IMR-90 (cell line): ENCODE data around the gene ZMAT5. TPM values are rescaled to one million over a fixed set of nuclear protein-coding genes. Genes with fewer than 3 reads are reported as not detected.

Source experiments
- ATAC-seq: fragments of 200-7000 bp; cut with Tn5 transposase; 2 replicates; pipeline ENCODE4 v1.9.1; 2020; ENCODE audit warnings: low read depth, mild to moderate bottlenecking, moderate library complexity
- BruUV-seq: library from RNA; stranded (reverse); fragments of 400-500 nt; replicated peaks from 2 replicates; lab custom pipeline; 2021; lab: Mats Ljungman, UMichigan
- CTCF ChIA-PET: fragments of 300-600 bp; formaldehyde crosslinking; extraction: SDS; loops from one replicate; lab custom pipeline; 2021; ENCODE audit warnings: antibody characterized with exemption; lab: Yijun Ruan, JAX
- POLR2A ChIA-PET: fragments of 300-600 bp; sonication (Branson Sonifier 250); formaldehyde crosslinking; loops from one replicate; lab custom pipeline; 2022; ENCODE audit warnings: antibody characterized with exemption; ENCODE audit not compliant: unreplicated experiment; lab: Charles Lee
- DNase-seq: peaks from one replicate; pipeline ENCODE4 v3.0.0; 2013
- H2AFZ ChIP-seq: replicated peaks from 2 replicates; pipeline ENCODE3; 2013; ENCODE audit warnings: low read length, mild to moderate bottlenecking; ENCODE audit not compliant: poor library complexity
- H2AK5ac ChIP-seq: 2 replicates; pipeline ENCODE4 v1.6.1; 2013; ENCODE audit warnings: low read depth, low read length, inconsistent platforms
- H2AK9ac ChIP-seq: replicated peaks from 2 replicates; pipeline ENCODE3; 2013; ENCODE audit warnings: mild to moderate bottlenecking, low read depth, low read length, moderate library complexity; ENCODE audit not compliant: poor library complexity
- H2BK120ac ChIP-seq: 2 replicates; pipeline ENCODE4 v1.6.1; 2013; ENCODE audit warnings: low read depth, low read length, inconsistent platforms
- H2BK15ac ChIP-seq: 3 replicates; pipeline ENCODE4 v1.6.1; 2013; ENCODE audit warnings: low read depth, low read length, inconsistent platforms
- H2BK20ac ChIP-seq: 2 replicates; pipeline ENCODE4 v1.6.1; 2013; ENCODE audit warnings: low read depth, mild to moderate bottlenecking, inconsistent platforms, low read length, moderate library complexity
- H2BK5ac ChIP-seq: 2 replicates; pipeline ENCODE4 v1.6.1; 2013; ENCODE audit warnings: mild to moderate bottlenecking, low read depth, low read length, inconsistent platforms; ENCODE audit not compliant: poor library complexity, severe bottlenecking
- H3K14ac ChIP-seq: replicated peaks from 2 replicates; pipeline ENCODE4 v1.6.1; 2013; ENCODE audit warnings: low read depth, low read length, inconsistent platforms
- H3K18ac ChIP-seq: 2 replicates; pipeline ENCODE4 v1.6.1; 2013; ENCODE audit warnings: low read depth, low read length, control low read depth
- H3K23ac ChIP-seq: 2 replicates; pipeline ENCODE4 v1.6.1; 2013; ENCODE audit warnings: low read depth, low read length, inconsistent platforms
- H3K27ac ChIP-seq: 2 replicates; pipeline ENCODE4 v1.5.1; 2013; ENCODE audit warnings: mild to moderate bottlenecking, control low read depth, low read length; ENCODE audit not compliant: insufficient read depth
- H3K27me3 ChIP-seq: 2 replicates; pipeline ENCODE4 v1.6.1; 2013; ENCODE audit warnings: low read length; ENCODE audit not compliant: control insufficient read depth, insufficient read depth
- H3K36me3 ChIP-seq: 2 replicates; pipeline ENCODE4 v1.6.1; 2013; ENCODE audit warnings: low read length, mixed read lengths; ENCODE audit not compliant: control insufficient read depth, insufficient read depth
- H3K4ac ChIP-seq: 2 replicates; pipeline ENCODE4 v1.6.1; 2013; ENCODE audit warnings: low read depth, low read length, inconsistent platforms
- H3K4me1 ChIP-seq: 2 replicates; pipeline ENCODE4 v1.6.1; 2013; ENCODE audit warnings: low read length, mixed read lengths; ENCODE audit not compliant: control insufficient read depth, insufficient read depth
- H3K4me2 ChIP-seq: 2 replicates; pipeline ENCODE4 v1.6.1; 2013; ENCODE audit warnings: low read depth, mild to moderate bottlenecking, control low read depth, low read length, moderate library complexity
- H3K4me3 ChIP-seq: 2 replicates; pipeline ENCODE4 v1.5.1; 2013; ENCODE audit warnings: low read depth, mild to moderate bottlenecking, control low read depth, low read length, moderate library complexity; ENCODE audit not compliant: insufficient read depth
- H3K56ac ChIP-seq: 2 replicates; pipeline ENCODE4 v1.6.1; 2013; ENCODE audit warnings: low read length, inconsistent platforms; ENCODE audit not compliant: insufficient read depth; ENCODE audit errors: extremely low read depth
- H3K79me1 ChIP-seq, 2 experiments: 2 replicates each; pipeline ENCODE4 v1.6.1; 2013; ENCODE audit warnings: low read length in 2 of 2, inconsistent platforms in 1 of 2, low read depth in 1 of 2
- H3K9ac ChIP-seq: 2 replicates; pipeline ENCODE4 v1.6.1; 2013; ENCODE audit warnings: low read depth, low read length, control low read depth
- H3K9me1 ChIP-seq: 2 replicates; pipeline ENCODE4 v1.6.1; 2013; ENCODE audit warnings: low read length, inconsistent platforms; ENCODE audit not compliant: insufficient read depth
- H3K9me3 ChIP-seq: 2 replicates; pipeline ENCODE4 v1.6.1; 2013; ENCODE audit warnings: low read length; ENCODE audit not compliant: control insufficient read depth, insufficient read depth
- H4K20me1 ChIP-seq: 2 replicates; pipeline ENCODE4 v1.6.1; 2013; ENCODE audit warnings: low read length, inconsistent platforms; ENCODE audit not compliant: insufficient read depth
- H4K5ac ChIP-seq: 2 replicates; pipeline ENCODE4 v1.6.1; 2013; ENCODE audit warnings: mild to moderate bottlenecking, low read depth, low read length, control low read depth
- H4K8ac ChIP-seq, 2 experiments: 2 replicates each; pipeline ENCODE4 v1.6.1; 2013; ENCODE audit warnings: low read depth in 2 of 2, low read length in 2 of 2, control low read depth in 1 of 2, inconsistent platforms in 1 of 2
- H4K91ac ChIP-seq: 2 replicates; pipeline ENCODE4 v1.6.1; 2013; ENCODE audit warnings: low read depth, low read length, inconsistent platforms; ENCODE audit not compliant: insufficient read depth
- CEBPB ChIP-seq: IDR thresholded peaks from 2 replicates; pipeline ENCODE4 v1.6.1; 2012; ENCODE audit warnings: low read depth, low read length, improper control_type of control experiment
- CHD1 ChIP-seq: IDR thresholded peaks from 2 replicates; pipeline ENCODE4 v1.6.1; 2012; ENCODE audit warnings: low read depth, low read length, improper control_type of control experiment
- MAZ ChIP-seq: IDR thresholded peaks from 2 replicates; pipeline ENCODE4 v1.6.1; 2012; ENCODE audit warnings: low read depth, mild to moderate bottlenecking, low read length, improper control_type of control experiment, moderate library complexity, borderline replicate concordance
- MXI1 ChIP-seq: IDR thresholded peaks from 2 replicates; pipeline ENCODE4 v1.6.1; 2012; ENCODE audit warnings: low read depth, mild to moderate bottlenecking, low read length, moderate library complexity, borderline replicate concordance
- NFE2L2 ChIP-seq: fragments of 150-350 bp; IDR thresholded peaks from 2 replicates; pipeline ENCODE4 v1.6.1; 2016; ENCODE audit warnings: low read depth, mild to moderate bottlenecking, low read length
- RCOR1 ChIP-seq: IDR thresholded peaks from 2 replicates; pipeline ENCODE4 v1.6.1; 2012; ENCODE audit warnings: mild to moderate bottlenecking, low read length, improper control_type of control experiment; ENCODE audit not compliant: insufficient replicate concordance
- WGBS, 2 experiments: methylation state at CpG; one replicate each; pipeline versions ENCODE4 v1.1.5 to v1.1.7; 2013; ENCODE audit warnings: missing lambda C conversion rate in 2 of 2; ENCODE audit not compliant: insufficient read length in 1 of 2; ENCODE audit errors: extremely low coverage in 2 of 2; 5-methylcytosine and 5-hydroxymethylcytosine counted together
- dilution Hi-C: fragments of 300-500 bp; cut with HindIII; formaldehyde crosslinking; loops from one replicate; pipeline ENCODE4 v1.14.3; 2018; ENCODE audit warnings: low sequenced_read_pairs; ENCODE audit not compliant: unreplicated experiment
- in situ Hi-C: fragments of 300-500 bp; cut with MboI; formaldehyde crosslinking; loops from 3 replicates; pipeline ENCODE4 v1.14.3; 2019; ENCODE audit warnings: low sequenced_read_pairs, inconsistent platforms, mixed read lengths
- intact Hi-C: fragments of 100-400 bp; cut with micrococcal nuclease; formaldehyde crosslinking; loops from 2 replicates; pipeline ENCODE4 v1.10.0; 2022
- polyA plus RNA-seq, 3 experiments: library from polyadenylated mRNA; depleted of rRNA; stranded (reverse); fragments of >200 nt; gene quantifications; 2 replicates each; pipeline ENCODE4 v1.2.3, GENCODE V29; 2012; ENCODE audit warnings: low replicate concordance in 1 of 3
- total RNA-seq: library from RNA; depleted of rRNA; stranded (reverse); fragments of >200 nt; gene quantifications from 2 replicates; pipeline ENCODE4 v1.2.3, GENCODE V29; 2012
- TF ChIP-seq, protein P1 (sequence below): fragments of 150-350 bp; IDR thresholded peaks from 2 replicates; pipeline ENCODE4 v1.6.1; 2017; ENCODE audit warnings: mild to moderate bottlenecking, antibody characterized with exemption, low read length, low read depth
- TF ChIP-seq, protein P2 (sequence below): conservative IDR thresholded peaks from 2 replicates; pipeline ENCODE4 v1.5.1; 2012; ENCODE audit warnings: mild to moderate bottlenecking, low read depth, low read length, improper control_type of control experiment

The ZMAT5 gene
- total and polyA plus RNA-seq, 2 of the 4 experiments (the other 2 are of a cell fraction), result 21.7 to 31.8 TPM

DNA sequence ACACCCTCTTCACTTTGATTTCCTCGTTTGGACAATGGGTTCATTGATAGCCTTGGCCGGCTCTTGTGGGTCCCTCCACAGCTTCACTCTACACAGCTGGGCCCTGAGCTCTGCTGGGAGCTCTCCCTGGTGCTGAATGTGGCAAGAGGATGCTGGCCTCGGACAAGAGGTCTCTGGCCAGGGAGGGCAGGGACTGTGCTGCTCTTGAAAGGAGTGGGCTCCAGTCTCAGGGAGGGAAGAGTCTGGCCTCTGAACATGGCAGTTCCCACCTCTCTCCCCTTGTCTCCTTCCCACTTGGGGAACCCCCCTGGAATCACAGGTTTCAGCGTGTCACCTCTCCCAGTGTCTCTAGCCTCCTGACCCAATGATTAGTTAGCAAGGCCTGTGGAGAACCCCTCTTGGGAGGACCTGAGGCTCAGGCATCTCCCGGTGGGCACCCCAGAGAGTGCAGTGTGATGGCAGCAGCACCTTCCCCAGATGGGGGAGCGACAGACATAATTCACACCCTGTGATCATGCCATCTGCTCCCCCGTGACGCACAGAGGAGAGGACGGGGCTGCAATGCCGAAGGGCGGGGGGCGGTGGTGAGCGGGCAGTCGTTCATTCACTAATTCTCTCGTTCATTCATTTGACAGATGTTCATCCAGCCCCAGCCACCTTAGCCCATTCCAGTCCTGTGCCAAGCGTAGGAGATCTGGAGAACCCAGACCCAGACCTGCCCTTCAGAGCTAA, 49.8 kb downstream of the ZMAT5 start:
- POLR2A ChIA-PET, result interaction anchor here (0.6 kb wide), 1 partner anchor 41 kb away, joined by 3 read pairs; no protein-coding TSS in a partner anchor
- Histone ChIP-seq H3K79me1 (no peaks in the 10 kb centered on the region), H3K27me3 (peaks cover 67% of the 10 kb centered on the region), H3K4ac (no peak overlapping the region), H4K20me1 (peaks cover 14% of the 10 kb centered on the region), H2AK9ac (no peak overlapping the region), H3K4me2 (no peak overlapping the region), H2BK120ac (no peak overlapping the region), H4K91ac (no peak overlapping the region), H3K4me3 (no peak overlapping the region), H3K9me3 (no peaks in the 10 kb centered on the region), H3K56ac (no peak overlapping the region), H3K9me1 (no peaks in the 10 kb centered on the region), H2BK5ac (no peak overlapping the region), H2BK15ac (no peak overlapping the region), H3K9ac (no peak overlapping the region), H4K5ac (no peak overlapping the region), H2AFZ (no peak overlapping the region), H3K36me3 (no peaks in the 10 kb centered on the region), H3K18ac (no peak overlapping the region), H3K23ac (no peak overlapping the region), H2BK20ac (no peak overlapping the region), H2AK5ac (no peak overlapping the region), H3K14ac (no peak overlapping the region), H3K4me1 (no peaks in the 10 kb centered on the region), H3K27ac (no peak overlapping the region), H4K8ac (no peak overlapping the region)
- intact Hi-C loops (no loop called here), in situ Hi-C loops (no loop called here), dilution Hi-C loops (no loop called here)
- peak; percentile 80 for DNase-seq
- CTCF ChIA-PET, result interaction anchor here (0.6 to 1.0 kb wide), 2 partner anchors 28 kb away, joined by 3 to 5 read pairs; no protein-coding TSS in a partner anchor
- TF ChIP-seq CHD1, result no peak
- no peak for TF ChIP-seq NFE2L2
- TF ChIP-seq, protein P1, sequence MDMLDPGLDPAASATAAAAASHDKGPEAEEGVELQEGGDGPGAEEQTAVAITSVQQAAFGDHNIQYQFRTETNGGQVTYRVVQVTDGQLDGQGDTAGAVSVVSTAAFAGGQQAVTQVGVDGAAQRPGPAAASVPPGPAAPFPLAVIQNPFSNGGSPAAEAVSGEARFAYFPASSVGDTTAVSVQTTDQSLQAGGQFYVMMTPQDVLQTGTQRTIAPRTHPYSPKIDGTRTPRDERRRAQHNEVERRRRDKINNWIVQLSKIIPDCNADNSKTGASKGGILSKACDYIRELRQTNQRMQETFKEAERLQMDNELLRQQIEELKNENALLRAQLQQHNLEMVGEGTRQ, result no peak
- peak; percentile 23; the same call in 1 of the 2 replicates for TF ChIP-seq MXI1
- TF ChIP-seq, protein P2, sequence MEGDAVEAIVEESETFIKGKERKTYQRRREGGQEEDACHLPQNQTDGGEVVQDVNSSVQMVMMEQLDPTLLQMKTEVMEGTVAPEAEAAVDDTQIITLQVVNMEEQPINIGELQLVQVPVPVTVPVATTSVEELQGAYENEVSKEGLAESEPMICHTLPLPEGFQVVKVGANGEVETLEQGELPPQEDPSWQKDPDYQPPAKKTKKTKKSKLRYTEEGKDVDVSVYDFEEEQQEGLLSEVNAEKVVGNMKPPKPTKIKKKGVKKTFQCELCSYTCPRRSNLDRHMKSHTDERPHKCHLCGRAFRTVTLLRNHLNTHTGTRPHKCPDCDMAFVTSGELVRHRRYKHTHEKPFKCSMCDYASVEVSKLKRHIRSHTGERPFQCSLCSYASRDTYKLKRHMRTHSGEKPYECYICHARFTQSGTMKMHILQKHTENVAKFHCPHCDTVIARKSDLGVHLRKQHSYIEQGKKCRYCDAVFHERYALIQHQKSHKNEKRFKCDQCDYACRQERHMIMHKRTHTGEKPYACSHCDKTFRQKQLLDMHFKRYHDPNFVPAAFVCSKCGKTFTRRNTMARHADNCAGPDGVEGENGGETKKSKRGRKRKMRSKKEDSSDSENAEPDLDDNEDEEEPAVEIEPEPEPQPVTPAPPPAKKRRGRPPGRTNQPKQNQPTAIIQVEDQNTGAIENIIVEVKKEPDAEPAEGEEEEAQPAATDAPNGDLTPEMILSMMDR, result no peak
- no peak; the same call in 1 of the 2 replicates for TF ChIP-seq MAZ
- TF ChIP-seq RCOR1, result peak; percentile 86
- TF ChIP-seq CEBPB, result peak; percentile 28; the same call in 1 of the 2 replicates
- peak; percentile 95 for ATAC-seq
- 53% methylated on average over 7 of the region's 16 CpGs; no CpG with 5 or more reads in 1 of the 2 experiments for WGBS, 2 experiments
- no TSS peak for BruUV-seq
